Mucosa of descending colon (tissue), 3 donors: ENCODE measurements around the gene LRRK2. TPM values are rescaled to one million over a fixed set of nuclear protein-coding genes. Genes with fewer than 3 reads are reported as not detected.
A peak's percentile ranks its signal among the peaks of the same experiment; 100 is the strongest.

Experiments
- ATAC-seq: fragments of 200-7000 bp; cut with Tn5 transposase; one replicate; pipeline ENCODE4 v1.9.1; 2020; ENCODE audit warnings: mild to moderate bottlenecking, moderate library complexity
- DNase-seq, 3 donors: peaks; one replicate each; pipeline ENCODE4 v3.0.0-alpha.2; 2020
- H3K36me3 ChIP-seq: fragments of 200-600 bp; one replicate; pipeline ENCODE4 v1.8.0; 2021; ENCODE audit warnings: low read depth, mild to moderate bottlenecking
- H3K4me1 ChIP-seq: fragments of 200-600 bp; one replicate; pipeline ENCODE4 v1.8.0; 2021; ENCODE audit warnings: low read depth, mild to moderate bottlenecking
- H3K4me3 ChIP-seq: fragments of 200-600 bp; one replicate; pipeline ENCODE4 v1.8.0; 2021; ENCODE audit warnings: mild to moderate bottlenecking
- H3K9me3 ChIP-seq: fragments of 200-600 bp; one replicate; pipeline ENCODE4 v1.8.0; 2021; ENCODE audit warnings: mild to moderate bottlenecking
- intact Hi-C, 2 donors: fragments of 100-400 bp; cut with DNase I in 1 of 2; cut with micrococcal nuclease in 1 of 2; formaldehyde crosslinking; loops; one replicate each; pipeline versions ENCODE4 v1.11.0 to v1.11.1; 2022; cut with DNase I, micrococcal nuclease
- total RNA-seq, 3 donors: library from RNA; stranded (reverse); fragmentation: NEBNext Ultra II Directional in 2 of 3; extraction: Animal tissue kit (Norgen Biotek cat#: 25700) in 2 of 3; gene quantifications; one replicate each; pipeline versions ENCODE4 v1.2.1 to v1.2.4, GENCODE V29; 2021 to 2023
- TF ChIP-seq, protein P1 (sequence below): fragments of 200-600 bp; IDR thresholded peaks from one replicate; pipeline ENCODE4 v1.8.0; 2022; ENCODE audit warnings: antibody characterized with exemption, mild to moderate bottlenecking
- donor health status: DM: no; HTN: no; CAD: no; lungs with moderate emphysema.
- donor health status: DM: no; HTN: no; CAD: no.
- donor health status: DM: no; HTN: yes; CAD: no.

The LRRK2 gene
- total RNA-seq, 3 donors from 2014 or later = 1.6 to 15.7 (median 3.3) TPM

DNA sequence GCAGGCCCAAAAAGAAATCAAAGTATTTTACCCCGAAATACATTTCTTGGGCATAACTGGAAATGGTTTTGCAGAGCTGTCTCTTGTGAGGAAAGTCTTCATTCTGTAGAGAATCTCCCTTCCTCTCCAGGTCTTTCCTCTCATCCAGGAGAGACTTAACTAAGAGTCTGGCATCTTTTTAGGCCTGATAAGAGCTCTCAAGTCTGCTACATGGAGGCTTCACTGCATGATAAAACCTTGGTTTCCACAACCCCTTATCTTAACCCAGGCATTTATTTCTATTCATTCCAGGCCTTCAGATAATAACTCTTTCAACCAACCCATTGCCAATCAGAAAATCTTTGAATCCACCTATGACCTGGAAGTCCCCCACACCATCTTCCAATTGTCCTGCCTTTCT, 41.1 kb upstream of the LRRK2 start:
- Histone ChIP-seq H3K9me3 (peaks cover 2% of the 10 kb centered on the region), H3K4me1 (no peaks in the 10 kb centered on the region), H3K4me3 (no peak overlapping the region), H3K36me3 (no peaks in the 10 kb centered on the region)
- ATAC-seq = no peak
- intact Hi-C loops = no loop called here
- DNase-seq = no peak
- TF ChIP-seq, protein P1, sequence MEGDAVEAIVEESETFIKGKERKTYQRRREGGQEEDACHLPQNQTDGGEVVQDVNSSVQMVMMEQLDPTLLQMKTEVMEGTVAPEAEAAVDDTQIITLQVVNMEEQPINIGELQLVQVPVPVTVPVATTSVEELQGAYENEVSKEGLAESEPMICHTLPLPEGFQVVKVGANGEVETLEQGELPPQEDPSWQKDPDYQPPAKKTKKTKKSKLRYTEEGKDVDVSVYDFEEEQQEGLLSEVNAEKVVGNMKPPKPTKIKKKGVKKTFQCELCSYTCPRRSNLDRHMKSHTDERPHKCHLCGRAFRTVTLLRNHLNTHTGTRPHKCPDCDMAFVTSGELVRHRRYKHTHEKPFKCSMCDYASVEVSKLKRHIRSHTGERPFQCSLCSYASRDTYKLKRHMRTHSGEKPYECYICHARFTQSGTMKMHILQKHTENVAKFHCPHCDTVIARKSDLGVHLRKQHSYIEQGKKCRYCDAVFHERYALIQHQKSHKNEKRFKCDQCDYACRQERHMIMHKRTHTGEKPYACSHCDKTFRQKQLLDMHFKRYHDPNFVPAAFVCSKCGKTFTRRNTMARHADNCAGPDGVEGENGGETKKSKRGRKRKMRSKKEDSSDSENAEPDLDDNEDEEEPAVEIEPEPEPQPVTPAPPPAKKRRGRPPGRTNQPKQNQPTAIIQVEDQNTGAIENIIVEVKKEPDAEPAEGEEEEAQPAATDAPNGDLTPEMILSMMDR = no peak

- H3K4me3 ChIP-seq = no peak overlapping the region
- TF ChIP-seq, protein P1 = no peak
- ATAC-seq (no peak), DNase-seq (no peak)
- peaks cover 5% of the 10 kb centered on the region for H3K9me3 ChIP-seq
- H3K36me3 ChIP-seq = no peaks in the 10 kb centered on the region
- no peaks in the 10 kb centered on the region for H3K4me1 ChIP-seq
- intact Hi-C loops = no loop called here
Measured at GRCh38 chr12:40184493-40185302, 40.1 kb upstream of the LRRK2 start.

- H3K4me3 ChIP-seq = no peak overlapping the region
- TF ChIP-seq, protein P1 = no peak
- intact Hi-C loops = no loop called here
- DNase-seq = no peak
- H3K4me1 ChIP-seq = no peaks in the 10 kb centered on the region
- no peak for ATAC-seq
- H3K36me3 ChIP-seq = no peaks in the 10 kb centered on the region
- peaks cover 8% of the 10 kb centered on the region for H3K9me3 ChIP-seq
Measured at GRCh38 chr12:40185303-40185693, 39.5 kb upstream of the LRRK2 start.

- no peak for DNase-seq
- Histone ChIP-seq H3K4me1 (no peaks in the 10 kb centered on the region), H3K9me3 (peaks cover 7% of the 10 kb centered on the region), H3K4me3 (no peak overlapping the region), H3K36me3 (no peaks in the 10 kb centered on the region)
- no peak for ATAC-seq
- intact Hi-C loops = no loop called here
- TF ChIP-seq, protein P1 = no peak
Measured at GRCh38 chr12:40188558-40189320, 36.1 kb upstream of the LRRK2 start.

- TF ChIP-seq, protein P1 = no peak
- DNase-seq (peak in 1 of 3 donors; percentile 27), ATAC-seq (peak; percentile 67)
- no peaks in the 10 kb centered on the region for H3K4me1 ChIP-seq
- peaks cover 7% of the 10 kb centered on the region for H3K9me3 ChIP-seq
- intact Hi-C loops = no loop called here
- H3K36me3 ChIP-seq = no peaks in the 10 kb centered on the region
- H3K4me3 ChIP-seq = no peak overlapping the region
Measured at GRCh38 chr12:40192704-40193255, 32.0 kb upstream of the LRRK2 start.
